ENCODE results near the gene ANKRD16. TPM values are rescaled to one million over a fixed set of nuclear protein-coding genes. Genes with fewer than 3 reads are reported as not detected.

ANKRD16 gene
- total RNA-seq, 1 experiment from 2014 or later, result 9.9 TPM

Other genes starting within 250 kb of the ANKRD16 start
- gene ASB13, start 223.3 kb downstream of the ANKRD16 start, total RNA-seq (2014; rRNA removed), result 9.5 and 10.3 TPM in 2 replicates
- 46.0 and 56.6 TPM in 2 replicates for gene TASOR2, start 205.1 kb downstream of the ANKRD16 start, total RNA-seq (2014; rRNA removed)
- 341 and 359 TPM in 2 replicates for gene GDI2, start 76.5 kb downstream of the ANKRD16 start, total RNA-seq (2014; rRNA removed)
- 64.9 and 77.7 TPM in 2 replicates for gene FBH1, start 350 bp upstream of the ANKRD16 start, total RNA-seq (2014; rRNA removed)
- 0.17 TPM in 1 of 2 replicates, not detected in the other for gene IL15RA, start 87.7 kb upstream of the ANKRD16 start, total RNA-seq (2014; rRNA removed)
- not detected in 2 replicates for gene IL2RA, start 172.5 kb upstream of the ANKRD16 start, total RNA-seq (2014; rRNA removed)
- 29.8 and 39.7 TPM in 2 replicates for gene RBM17, start 199.1 kb upstream of the ANKRD16 start, total RNA-seq (2014; rRNA removed)